Measurements from ENCODE around the gene RLN3.
"Not testable (repeated sequence)": the region's sequence is repeated elsewhere in the genome, so short reads cannot be mapped to it uniquely, and the experiment has no call there.

Gene RLN3

GRCh38 chr19:14048443-14049153, 20.6 kb downstream of the RLN3 start:
- H3K27me3 Mint-ChIP-seq (ENCODE audit: low read depth, poor library complexity) = peaks cover 14% of the 10 kb centered on the region
- no peak overlapping the region for H3K4me3 Mint-ChIP-seq
- DNase-seq = peak; percentile 66
- H3K36me3 Mint-ChIP-seq (ENCODE audit: low read depth) = peaks cover 5% of the 10 kb centered on the region
- H3K9me3 Mint-ChIP-seq = no peaks in the 10 kb centered on the region
- TF ChIP-seq CTCF (IDR thresholded peaks at IDR 0.05) = peak; percentile 64
- peaks cover 10% of the 10 kb centered on the region for H3K4me1 Mint-ChIP-seq
- H3K27ac Mint-ChIP-seq = no peak overlapping the region

- TF ChIP-seq CTCF (IDR thresholded peaks at IDR 0.05) = no peak
- Mint-ChIP-seq H3K4me1 (peaks cover 10% of the 10 kb centered on the region), H3K36me3 (ENCODE audit: low read depth) (peaks cover 5% of the 10 kb centered on the region), H3K27me3 (ENCODE audit: low read depth, poor library complexity) (peaks cover 33% of the 10 kb centered on the region), H3K9me3 (no peaks in the 10 kb centered on the region), H3K4me3 (no peak overlapping the region), H3K27ac (no peak overlapping the region)
- no peak for DNase-seq
Observed at GRCh38 chr19:14050512-14050911, 22.6 kb downstream of the RLN3 start.

DNA sequence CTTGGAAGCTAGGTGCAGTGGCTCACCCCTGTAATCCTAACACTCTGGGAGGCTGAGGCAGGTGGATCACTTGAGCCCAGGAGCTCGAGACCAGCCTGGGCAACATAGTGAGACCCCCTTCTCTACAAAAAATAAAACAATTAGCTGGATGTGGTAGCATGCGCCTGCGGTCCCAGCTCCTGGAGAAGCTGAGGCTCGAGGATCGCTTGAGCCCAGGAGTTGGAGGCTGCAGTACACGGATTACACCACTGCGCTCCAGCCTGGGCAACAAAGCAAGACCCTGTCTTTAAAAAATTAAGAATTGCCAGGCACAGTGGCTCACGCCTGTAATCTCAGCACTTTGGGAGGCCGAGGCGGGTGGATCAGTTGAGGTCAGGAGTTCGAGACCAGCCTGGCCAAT, 23.0 kb downstream of the RLN3 start:
- H3K27ac Mint-ChIP-seq; H3K4me3 Mint-ChIP-seq; H3K36me3 Mint-ChIP-seq (ENCODE audit: low read depth); DNase-seq; H3K4me1 Mint-ChIP-seq; H3K9me3 Mint-ChIP-seq: not testable (repeated sequence)
- peaks cover 37% of the 10 kb centered on the region for H3K27me3 Mint-ChIP-seq (ENCODE audit: low read depth, poor library complexity)

- Mint-ChIP-seq H3K27ac (no peak overlapping the region), H3K9me3 (no peaks in the 10 kb centered on the region), H3K27me3 (ENCODE audit: low read depth, poor library complexity) (peaks cover 47% of the 10 kb centered on the region), H3K36me3 (ENCODE audit: low read depth) (peaks cover 5% of the 10 kb centered on the region), H3K4me1 (no peaks in the 10 kb centered on the region), H3K4me3 (no peak overlapping the region)
- no peak for DNase-seq
- TF ChIP-seq CTCF (IDR thresholded peaks at IDR 0.05) = no peak
Observed at GRCh38 chr19:14051980-14052379, 24.0 kb downstream of the RLN3 start.

- Mint-ChIP-seq H3K4me1 (no peaks in the 10 kb centered on the region), H3K27me3 (ENCODE audit: low read depth, poor library complexity) (peaks cover 51% of the 10 kb centered on the region), H3K36me3 (ENCODE audit: low read depth) (peaks cover 5% of the 10 kb centered on the region), H3K9me3 (no peaks in the 10 kb centered on the region), H3K4me3 (no peak overlapping the region), H3K27ac (no peak overlapping the region)
- no peak for DNase-seq
- no peak for TF ChIP-seq CTCF (IDR thresholded peaks at IDR 0.05)
Observed at GRCh38 chr19:14052470-14052869, 24.5 kb downstream of the RLN3 start.

- Mint-ChIP-seq H3K27me3 (ENCODE audit: low read depth, poor library complexity) (peaks cover 57% of the 10 kb centered on the region), H3K4me1 (no peaks in the 10 kb centered on the region), H3K4me3 (no peak overlapping the region), H3K36me3 (ENCODE audit: low read depth) (peaks cover 5% of the 10 kb centered on the region), H3K27ac (no peak overlapping the region), H3K9me3 (no peaks in the 10 kb centered on the region)
- no peak for TF ChIP-seq CTCF (IDR thresholded peaks at IDR 0.05)
- DNase-seq = no peak
Observed at GRCh38 chr19:14053032-14053431, 25.1 kb downstream of the RLN3 start.
